ENCODE data around the gene NASP.

Gene NASP

DNA sequence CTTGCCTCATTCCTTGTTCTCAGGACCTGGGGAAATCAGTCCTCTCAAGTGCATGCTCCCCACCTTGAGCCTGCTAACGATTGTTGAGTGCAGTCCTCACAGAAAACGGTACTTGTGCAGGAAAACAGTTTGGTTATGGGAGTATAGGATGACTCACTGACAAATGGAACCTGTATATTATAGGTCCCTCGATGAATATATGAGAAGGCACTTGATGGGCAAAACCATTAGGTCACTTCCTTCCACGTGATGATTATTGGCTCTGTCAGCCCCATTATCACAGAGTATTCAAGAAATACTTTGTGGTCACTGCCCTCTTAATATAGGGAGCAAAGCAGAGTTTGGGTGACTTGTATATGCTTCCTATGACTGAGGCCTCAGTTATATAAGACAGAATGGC is 33.8 kb downstream of the NASP start:
- H3K27ac ChIP-seq, result peak overlapping the region; percentile 6
- DNase-seq (ENCODE audit: low read depth, low spot score), result no peak

DNA sequence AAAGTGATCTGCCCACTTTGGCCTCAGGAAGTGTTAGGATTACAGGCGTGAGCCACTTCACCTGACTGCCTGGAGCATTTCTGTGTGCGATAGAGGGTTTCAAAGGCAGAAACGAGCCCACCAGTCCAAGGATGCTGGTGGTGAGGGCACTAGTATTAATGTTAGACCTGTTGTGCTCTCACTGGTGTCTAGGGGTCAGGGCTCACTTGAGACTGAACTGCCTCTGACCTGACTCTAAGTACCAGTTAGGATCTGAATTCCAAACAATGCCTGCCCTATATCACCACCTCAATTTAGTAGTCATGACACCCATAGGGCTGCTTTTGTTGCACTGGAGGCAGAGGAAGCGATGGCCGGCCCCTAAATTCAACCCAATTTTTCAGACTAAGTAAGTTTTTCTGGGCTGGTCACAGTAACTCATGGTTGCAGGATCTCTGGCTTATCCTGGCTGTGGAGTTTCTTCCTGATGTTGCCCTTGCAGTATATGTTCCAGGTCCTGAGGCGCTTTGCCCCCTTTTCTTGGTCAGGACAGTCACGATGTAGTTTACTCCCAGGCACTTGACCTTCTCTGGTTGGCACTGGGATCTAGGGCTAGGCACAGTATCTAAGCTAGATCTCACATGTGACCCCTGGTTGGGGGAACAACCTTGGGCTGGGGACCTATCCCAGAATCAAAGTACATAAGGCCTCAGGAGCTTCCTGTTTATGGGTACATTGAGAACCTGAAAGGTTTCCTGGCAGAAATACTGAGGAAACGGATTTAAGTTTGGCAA is 35.5 kb downstream of the NASP start:
- no peak overlapping the region for H3K27ac ChIP-seq
- DNase-seq (ENCODE audit: low read depth, low spot score), result no peak

- DNase-seq (ENCODE audit: low read depth, low spot score), result no peak
- no peak overlapping the region for H3K27ac ChIP-seq
These were observed 37.0 kb downstream of the NASP start for GRCh38 chr1:45620588-45621500.

DNA sequence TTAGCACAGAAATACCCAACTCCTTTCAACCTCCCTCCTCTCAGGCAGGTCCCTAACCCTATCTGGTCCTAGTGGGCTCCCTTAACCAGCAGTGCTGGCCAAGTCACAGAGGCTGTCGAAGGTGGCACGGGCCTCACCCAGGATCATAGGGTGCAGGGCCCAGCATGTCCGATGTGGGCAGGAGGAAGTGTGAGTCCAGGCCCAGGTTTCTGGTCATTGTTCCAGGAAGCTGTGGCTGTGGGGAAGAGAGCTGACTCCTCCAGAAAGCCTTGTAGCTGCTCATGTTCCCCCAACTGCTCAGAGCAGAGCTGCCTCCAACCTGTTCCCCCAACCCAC is 37.6 kb downstream of the NASP start:
- DNase-seq (ENCODE audit: low read depth, low spot score), result no peak
- H3K27ac ChIP-seq, result no peak overlapping the region

GRCh38 chr1:45621895-45622523 is 38.2 kb downstream of the NASP start:
- no peak overlapping the region for H3K27ac ChIP-seq
- DNase-seq (ENCODE audit: low read depth, low spot score), result no peak

DNA sequence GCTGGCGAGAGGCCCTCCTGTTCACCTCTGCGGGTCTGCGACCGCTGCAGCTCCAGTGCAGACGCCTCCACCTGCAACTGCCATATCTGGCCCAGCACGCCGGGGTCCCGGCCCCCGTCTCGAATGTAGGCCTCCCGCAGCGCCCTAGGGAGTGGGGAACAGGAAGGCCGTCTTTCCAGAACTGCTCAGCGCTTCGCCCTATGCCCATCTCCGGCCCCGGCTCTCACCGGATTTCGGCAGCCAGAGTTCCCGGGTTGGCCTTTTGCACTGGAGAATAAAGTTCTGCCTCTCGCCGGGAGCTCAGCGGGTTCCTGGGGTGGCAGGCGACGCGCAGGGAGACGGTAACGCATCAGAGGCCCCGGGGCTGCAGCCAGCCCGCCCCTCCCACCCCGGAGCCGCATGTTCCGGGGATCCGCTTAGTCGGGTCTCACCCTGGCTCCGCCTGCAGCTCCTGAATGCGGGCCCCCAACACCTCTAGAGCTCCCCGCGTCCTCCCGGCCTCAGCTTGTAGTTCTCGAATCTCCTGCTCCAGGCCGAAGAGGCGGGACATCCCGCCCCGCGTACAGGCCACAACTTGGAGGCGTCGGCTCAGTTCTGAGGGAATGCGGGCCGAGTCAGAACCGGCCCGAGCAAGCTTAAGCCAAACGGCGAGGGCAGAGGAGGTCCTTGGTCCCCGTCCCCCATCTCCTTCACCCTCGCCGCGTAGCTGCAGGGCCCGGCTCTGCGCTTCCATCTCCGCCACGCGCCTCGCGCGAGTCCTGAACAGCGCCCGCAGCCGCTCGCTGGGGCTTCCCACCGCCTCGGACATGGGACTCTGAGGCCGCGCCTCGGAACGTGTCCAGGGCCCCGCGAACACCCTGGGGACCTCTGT is 38.9 kb downstream of the NASP start:
- no peak for DNase-seq (ENCODE audit: low read depth, low spot score)
- no peak overlapping the region for H3K27ac ChIP-seq

- H3K27ac ChIP-seq, result no peak within 1 kb of the TSS
- no peak for DNase-seq (ENCODE audit: low read depth, low spot score)
These were observed 40.1 kb downstream of the NASP start, which contains the start of gene CCDC17 for GRCh38 chr1:45623972-45624371. TSS of gene CCDC17 (minus strand) at chr1:45624054. CDS start at chr1:45623909, 145 bp downstream.

GRCh38 chr1:45629035-45629434 is 45.2 kb downstream of the NASP start:
- no peak overlapping the region for H3K27ac ChIP-seq
- no peak for DNase-seq (ENCODE audit: low read depth, low spot score)

DNA sequence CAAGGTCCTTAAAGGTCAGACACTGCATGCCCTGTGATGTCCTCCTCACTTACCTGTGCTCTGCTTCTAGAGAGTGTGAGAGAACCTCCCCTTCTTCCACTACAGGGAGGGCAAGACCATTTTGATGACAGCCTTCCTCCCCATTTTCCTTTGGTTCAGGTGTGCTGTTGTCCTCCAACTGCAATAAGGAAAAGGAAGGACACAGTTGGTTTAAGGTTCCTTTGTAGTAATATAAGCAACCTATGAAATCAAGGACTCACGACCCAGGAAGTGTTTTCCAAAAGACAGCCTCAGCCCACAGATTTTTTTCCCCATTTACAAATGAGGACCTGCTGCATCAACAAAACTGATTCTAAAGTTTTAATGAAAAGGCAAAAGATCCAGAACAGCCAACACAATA is 46.6 kb downstream of the NASP start:
- DNase-seq (ENCODE audit: low read depth, low spot score), result no peak
- H3K27ac ChIP-seq, result no peak overlapping the region

GRCh38 chr1:45635211-45635610 is 51.4 kb downstream of the NASP start:
- DNase-seq (ENCODE audit: low read depth, low spot score), result no peak
- H3K27ac ChIP-seq, result no peak overlapping the region

DNA sequence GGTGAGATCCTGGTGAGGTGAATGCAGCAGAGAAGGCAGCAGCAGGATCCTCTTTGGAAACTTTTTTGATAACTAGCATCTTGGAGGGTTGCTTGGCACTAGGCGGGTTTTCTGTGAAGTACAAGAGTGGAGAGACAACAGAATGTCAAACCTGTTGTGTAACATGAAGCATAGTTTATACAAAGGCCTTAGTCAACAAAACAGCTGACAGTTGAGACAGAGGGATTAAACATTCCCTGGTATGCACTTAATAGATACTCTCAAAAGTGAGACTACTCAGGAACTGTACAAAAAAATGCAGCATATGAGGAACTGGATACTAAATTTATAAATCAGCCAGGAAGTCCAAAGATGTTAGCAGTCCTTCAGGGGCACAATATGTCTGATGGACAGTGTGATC is 56.5 kb downstream of the NASP start:
- no peak for DNase-seq (ENCODE audit: low read depth, low spot score)
- H3K27ac ChIP-seq, result no peak overlapping the region

- H3K27ac ChIP-seq, result no peak overlapping the region
- DNase-seq (ENCODE audit: low read depth, low spot score), result no peak
These were observed 59.5 kb downstream of the NASP start for GRCh38 chr1:45643321-45643720.

DNA sequence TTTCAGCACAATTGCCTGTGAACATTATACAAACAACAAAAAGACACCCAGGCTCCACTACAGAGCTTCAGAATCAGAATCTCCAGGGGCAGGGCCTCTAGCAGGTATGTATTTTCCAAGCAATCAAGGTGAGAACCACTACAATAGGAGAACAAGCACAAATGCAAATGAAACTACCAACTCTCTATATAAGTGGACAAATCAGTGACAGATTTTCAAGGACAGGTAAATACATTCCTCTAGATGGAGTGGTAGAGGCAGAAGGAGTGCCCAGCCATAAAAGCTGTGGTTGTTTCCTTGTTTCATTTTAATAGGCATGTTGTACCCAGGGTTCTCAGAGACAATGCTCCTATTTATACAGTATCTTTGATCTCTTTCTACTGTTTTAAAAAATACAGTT is 60.1 kb downstream of the NASP start:
- no peak for DNase-seq (ENCODE audit: low read depth, low spot score)
- H3K27ac ChIP-seq, result peak overlapping the region; percentile 14

GRCh38 chr1:45644661-45645060 is 60.8 kb downstream of the NASP start:
- peak overlapping the region; percentile 14 for H3K27ac ChIP-seq
- DNase-seq (ENCODE audit: low read depth, low spot score), result no peak

DNA sequence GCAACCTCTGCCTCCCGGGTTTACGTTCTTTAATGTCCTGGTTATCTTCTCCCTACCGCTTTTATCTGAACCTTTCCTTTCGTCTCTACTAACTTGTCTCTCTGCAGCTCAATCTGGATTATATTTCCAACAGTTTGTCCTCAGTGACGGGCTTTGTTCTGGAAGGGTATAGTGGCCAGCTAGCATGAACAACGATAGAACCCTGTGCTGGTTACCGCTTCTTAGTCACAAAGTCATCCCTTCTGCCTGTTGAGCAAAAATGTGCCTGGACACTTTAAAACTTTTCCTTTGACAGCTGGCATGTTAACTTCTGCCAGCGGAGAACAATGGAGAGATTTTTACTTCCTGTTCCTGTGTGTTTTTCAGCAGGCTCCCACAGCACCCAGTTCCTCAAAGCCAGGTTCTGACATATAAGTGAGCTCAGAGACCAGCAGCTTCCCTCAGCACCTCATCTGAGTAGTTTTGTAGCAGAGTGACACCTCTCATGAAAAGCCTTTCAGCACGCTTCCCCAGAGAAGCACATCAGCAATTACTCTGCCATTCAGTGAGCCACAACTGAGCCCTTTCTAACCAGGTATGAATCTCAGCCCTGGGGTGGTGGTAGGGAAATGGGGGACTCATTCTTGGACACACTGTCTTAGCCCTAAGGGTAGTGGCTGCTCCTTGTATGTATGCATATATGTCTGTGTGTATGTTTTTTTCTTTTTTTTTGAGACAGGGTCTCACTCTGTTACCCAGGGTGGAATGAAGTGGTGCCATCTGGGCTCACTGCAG is 63.6 kb downstream of the NASP start:
- DNase-seq (ENCODE audit: low read depth, low spot score), result no peak
- peak overlapping the region; percentile 13 for H3K27ac ChIP-seq

DNA sequence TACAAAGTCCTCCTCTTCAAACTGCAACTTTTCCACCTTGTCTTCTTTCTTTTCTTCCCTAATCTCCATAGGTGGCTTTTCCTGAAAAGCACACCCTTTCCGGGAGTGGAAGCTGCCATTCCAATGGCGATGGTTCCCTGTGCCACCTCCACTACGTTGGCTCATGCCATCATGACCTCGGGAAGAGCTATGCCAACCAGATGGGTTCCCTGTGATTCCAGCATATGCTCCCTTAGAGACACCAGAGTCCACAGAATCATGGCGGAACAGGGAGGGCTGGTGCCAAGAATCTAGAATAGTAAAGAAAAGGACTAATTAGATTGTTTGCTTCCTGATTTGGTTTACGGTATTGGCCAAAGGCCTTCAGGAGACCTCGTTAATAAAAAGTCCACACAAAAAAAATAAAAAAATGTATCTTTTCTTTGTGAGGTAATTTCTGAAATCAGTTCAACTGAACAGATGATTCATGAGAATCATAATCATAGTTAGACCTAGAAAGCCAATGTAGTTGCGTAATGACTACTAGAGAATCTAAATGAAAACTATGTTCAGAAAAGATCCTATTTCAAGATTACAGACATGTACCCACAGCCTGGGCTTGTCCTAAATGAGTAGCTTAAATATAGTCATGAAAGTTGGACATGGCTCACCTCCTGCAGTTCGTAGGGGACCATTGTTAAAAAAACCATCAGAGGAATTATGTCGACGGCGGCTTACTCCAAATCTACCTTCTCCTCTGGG is 70.9 kb downstream of the NASP start:
- no peak for DNase-seq (ENCODE audit: low read depth, low spot score)
- no peak overlapping the region for H3K27ac ChIP-seq

DNA sequence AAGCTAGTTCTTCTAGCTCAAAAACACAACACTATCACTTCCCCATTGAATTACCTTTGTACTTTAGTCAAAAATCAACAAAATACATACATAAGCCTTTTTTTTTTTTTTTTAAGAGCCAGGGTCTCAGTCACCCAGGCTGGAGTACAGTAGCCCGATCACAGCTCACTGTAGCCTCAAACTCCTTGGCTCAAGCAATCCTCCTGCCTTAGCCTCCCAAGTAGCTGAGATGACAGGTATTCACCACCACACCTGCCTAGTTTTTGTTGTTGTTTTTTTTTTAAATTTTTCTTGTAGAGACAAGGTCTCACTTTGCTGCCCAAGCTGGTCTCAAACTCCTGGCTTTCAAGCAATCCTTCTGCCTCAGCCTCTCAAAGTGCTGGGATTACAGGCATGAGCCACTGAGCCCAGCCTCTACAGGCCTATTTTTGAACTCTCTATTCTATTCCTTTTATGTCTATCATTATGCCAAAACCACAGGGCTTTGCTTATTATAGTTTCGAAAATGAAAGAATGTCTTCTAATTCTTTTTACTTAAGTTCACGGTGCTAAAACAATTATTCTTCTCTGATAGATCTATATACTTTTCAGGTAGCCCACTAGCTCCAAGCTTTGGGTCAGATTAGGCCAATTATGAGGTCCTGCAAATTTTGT is 72.9 kb downstream of the NASP start:
- DNase-seq (ENCODE audit: low read depth, low spot score), result no peak
- H3K27ac ChIP-seq, result no peak overlapping the region

DNA sequence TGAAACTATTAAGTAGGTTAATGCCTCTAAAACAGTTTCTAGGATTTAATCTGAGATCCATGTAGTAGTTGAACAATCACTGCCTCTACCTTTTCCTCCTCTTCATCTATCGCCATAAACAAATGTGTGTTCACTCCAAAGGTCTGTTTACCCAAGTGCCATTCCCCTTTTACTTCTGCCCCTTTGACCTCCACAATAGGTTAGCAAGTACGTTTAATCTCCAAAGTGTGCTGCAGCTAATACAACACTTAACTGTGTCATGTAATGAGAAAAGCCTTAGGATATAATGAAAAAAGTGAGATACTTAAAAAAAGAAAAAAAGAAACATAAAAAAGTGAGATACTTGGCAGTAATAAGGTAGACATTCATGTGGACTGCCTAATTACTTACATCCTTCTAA is 74.3 kb downstream of the NASP start:
- no peak for DNase-seq (ENCODE audit: low read depth, low spot score)
- H3K27ac ChIP-seq, result no peak overlapping the region
